ENCODE results near the gene CLIP3. TPM values are rescaled to one million over a fixed set of nuclear protein-coding genes. Genes with fewer than 3 reads are reported as not detected.

Gene CLIP3
- total RNA-seq, 1 experiment from 2014 or later, result 1.5 TPM

GRCh38 chr19:36051637-36052036, 19.0 kb upstream of the CLIP3 start:
- peaks cover 16% of the 10 kb centered on the region for H3K79me2 ChIP-seq (ENCODE audit: insufficient read depth, low read length)
- TF ChIP-seq YY1 (IDR thresholded peaks at IDR 0.05; ENCODE audit: extremely low read depth, insufficient replicate concordance, low read depth, low read length) (no peak), POLR2AphosphoS5 (IDR thresholded peaks at IDR 0.05; ENCODE audit: low read depth, low read length) (no peak), RAD21 (IDR thresholded peaks at IDR 0.05; ENCODE audit: low read depth) (no peak), CTCF (IDR thresholded peaks at IDR 0.05 in 2 of 3, conservative IDR thresholded peaks at IDR 0.05 in 1 of 3; ENCODE audit: borderline replicate concordance in 1 of 3, insufficient read depth in 1 of 3, low read depth in 2 of 3, low read length in 2 of 3) (no peak), JUND (IDR thresholded peaks at IDR 0.05) (no peak), ATF3 (IDR thresholded peaks at IDR 0.05) (no peak), TCF7L2 (IDR thresholded peaks at IDR 0.05; ENCODE audit: borderline replicate concordance, extremely low read depth, insufficient read depth, insufficient read length) (no peak), SP1 (IDR thresholded peaks at IDR 0.05; ENCODE audit: low read depth) (no peak), MAX (IDR thresholded peaks at IDR 0.05) (no peak), EZH2 (IDR thresholded peaks at IDR 0.05) (no peak), REST (IDR thresholded peaks at IDR 0.05; ENCODE audit: low read depth) (no peak)
- DNase-seq (ENCODE audit: low read depth, low spot score) (no peak), ATAC-seq (no peak)
- POLR2A ChIA-PET, result no interaction called here
- BruUV-seq (replicated peaks), result no TSS peak
- H3K4me1 ChIP-seq (ENCODE audit: control insufficient read depth in 1 of 2, insufficient read depth in 2 of 2, low read length in 2 of 2), result peaks cover 19 to 47% of the 10 kb centered on the region in 2 experiments
- no peaks in the 10 kb centered on the region for H3K9me3 ChIP-seq (ENCODE audit: control insufficient read depth in 1 of 2, insufficient read depth in 1 of 2, low read depth in 1 of 2, low read length in 2 of 2)
- no peak overlapping the region for H3K9ac ChIP-seq (ENCODE audit: low read length)
- CTCF ChIA-PET, result no interaction called here
- no peaks in the 10 kb centered on the region for H3K36me3 ChIP-seq (ENCODE audit: control insufficient read depth in 1 of 2, insufficient read depth in 2 of 2, low read length in 2 of 2)
- no peaks in the 10 kb centered on the region for H4K20me1 ChIP-seq (ENCODE audit: insufficient read depth)
- RAD21 ChIA-PET (ENCODE audit: low non-redundant PET in 1 of 2, low total read pairs in 2 of 2, uncharacterized antibody in 2 of 2, unreplicated experiment in 2 of 2), result no interaction called here
- no peak overlapping the region for H3K4me3 ChIP-seq (replicated peaks in 1 of 2; ENCODE audit: low read depth in 1 of 2, low read length in 2 of 2)
- no peaks in the 10 kb centered on the region for H3K27me3 ChIP-seq (ENCODE audit: insufficient read depth, low read length)
- no peak overlapping the region for H3K27ac ChIP-seq (ENCODE audit: low read depth, low read length)
- H2AFZ ChIP-seq (ENCODE audit: low read depth, low read length, poor library complexity, severe bottlenecking), result no peak overlapping the region
- H3K9me2 ChIP-seq (ENCODE audit: insufficient read depth), result no peaks in the 10 kb centered on the region
- intact Hi-C loops (cut with micrococcal nuclease), result loop anchor here (1.0 to 10.0 kb wide), 2 partner anchors 52 to 167 kb away; no protein-coding TSS in a partner anchor
- H3K4me2 ChIP-seq (ENCODE audit: low read length), result no peak overlapping the region

Measured in HCT116 (cell line).